ENCODE measurements around the gene TNFRSF8. TPM values are rescaled to one million over a fixed set of nuclear protein-coding genes. Genes with fewer than 3 reads are reported as not detected.
A peak's percentile ranks its signal among the peaks of the same experiment; 100 is the strongest.

The TNFRSF8 gene
- total RNA-seq, 1 experiment from 2014 or later: not detected

DNA sequence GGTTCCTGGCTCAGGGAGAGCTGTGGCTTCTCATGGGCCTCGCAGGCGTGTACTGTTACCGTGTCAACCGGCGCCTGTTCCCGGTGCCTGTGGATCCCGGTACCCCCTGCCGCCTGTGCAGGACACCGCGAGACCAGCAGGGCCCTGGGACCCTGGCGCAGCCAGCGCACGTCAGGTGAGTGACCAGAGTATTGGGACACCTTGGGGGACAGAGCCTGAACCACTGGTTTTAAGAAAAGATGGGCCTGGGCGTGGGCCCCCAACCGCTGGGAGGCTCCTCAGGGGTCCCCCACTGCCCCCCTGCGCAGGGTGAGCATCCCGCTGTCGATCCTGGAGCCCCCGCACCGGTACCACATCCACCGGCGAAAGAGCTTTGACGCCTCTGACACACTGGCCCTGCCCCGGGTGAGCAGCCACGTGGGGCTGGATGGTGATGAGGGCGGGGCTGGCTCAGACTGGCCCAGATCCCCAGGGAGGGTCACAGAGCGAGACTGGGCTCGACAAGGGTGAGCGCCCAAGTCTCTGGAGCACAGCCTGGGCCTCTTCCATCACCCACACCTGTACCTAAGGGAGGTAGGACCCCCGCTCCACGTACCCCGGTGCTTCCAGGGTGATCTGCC, 33.3 kb upstream of the TNFRSF8 start:
- Histone ChIP-seq H3K9ac (ENCODE audit: low read length) (no peak overlapping the region), H3K36me3 (ENCODE audit: low read depth, low read length) (0 out of 2 replicates have a peak, but pooled peaks cover 4% of the 10 kb centered on the region)
- BruUV-seq (replicated peaks): no TSS peak

DNA sequence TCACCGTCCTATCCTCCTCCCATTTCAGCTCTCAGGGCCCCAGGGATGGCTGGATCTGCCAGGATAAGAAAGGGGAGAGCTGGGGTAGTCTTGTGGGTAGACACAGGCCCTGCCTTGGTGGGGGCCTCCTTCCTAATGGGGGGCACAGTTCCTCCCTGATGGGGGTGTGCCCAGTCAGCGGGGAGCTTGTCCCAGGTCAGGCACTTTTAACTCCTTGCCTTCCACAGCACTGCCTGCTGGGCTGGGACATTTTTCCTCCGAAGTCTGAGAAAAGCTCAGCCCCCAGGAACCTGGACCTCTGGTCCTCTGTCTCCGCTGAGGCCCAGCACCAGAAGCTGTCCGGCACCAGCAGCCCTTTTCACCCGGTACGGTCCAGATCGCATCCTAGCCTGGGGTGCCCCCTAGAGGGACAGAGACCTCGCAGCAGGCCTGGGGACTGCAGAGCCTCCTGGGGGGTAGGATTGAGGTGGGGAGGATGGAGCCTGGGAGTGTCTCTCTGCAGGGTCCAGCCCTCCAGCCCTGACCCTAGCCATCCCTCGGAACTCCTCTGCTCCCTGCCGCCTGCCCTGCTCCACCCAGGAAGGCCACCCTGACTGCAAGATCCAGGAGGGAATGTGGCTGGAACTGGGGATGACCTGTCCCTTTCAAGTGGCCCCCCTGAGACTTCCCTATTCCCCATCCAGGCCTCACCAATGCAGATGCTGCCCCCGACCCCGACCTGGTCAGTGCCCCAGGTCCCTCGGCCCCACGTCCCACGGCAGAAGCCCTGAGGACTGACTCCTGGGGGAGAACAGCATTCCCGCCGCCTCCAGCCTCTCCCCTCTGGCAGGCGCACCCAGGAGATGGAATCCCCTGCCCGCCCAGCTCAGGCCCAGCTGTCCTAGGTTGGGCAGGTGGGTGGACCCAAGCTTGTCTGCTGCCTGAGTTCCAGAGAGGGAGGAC, 31.8 kb upstream of the TNFRSF8 start:
- intact Hi-C loops (cut with micrococcal nuclease): no loop called here
- no peaks in the 10 kb centered on the region for H4K20me1 ChIP-seq (ENCODE audit: low read length)
- 0 out of 2 replicates have a peak, but pooled peaks cover 4% of the 10 kb centered on the region for H3K36me3 ChIP-seq (ENCODE audit: low read depth, low read length)
- TF ChIP-seq, protein P1, sequence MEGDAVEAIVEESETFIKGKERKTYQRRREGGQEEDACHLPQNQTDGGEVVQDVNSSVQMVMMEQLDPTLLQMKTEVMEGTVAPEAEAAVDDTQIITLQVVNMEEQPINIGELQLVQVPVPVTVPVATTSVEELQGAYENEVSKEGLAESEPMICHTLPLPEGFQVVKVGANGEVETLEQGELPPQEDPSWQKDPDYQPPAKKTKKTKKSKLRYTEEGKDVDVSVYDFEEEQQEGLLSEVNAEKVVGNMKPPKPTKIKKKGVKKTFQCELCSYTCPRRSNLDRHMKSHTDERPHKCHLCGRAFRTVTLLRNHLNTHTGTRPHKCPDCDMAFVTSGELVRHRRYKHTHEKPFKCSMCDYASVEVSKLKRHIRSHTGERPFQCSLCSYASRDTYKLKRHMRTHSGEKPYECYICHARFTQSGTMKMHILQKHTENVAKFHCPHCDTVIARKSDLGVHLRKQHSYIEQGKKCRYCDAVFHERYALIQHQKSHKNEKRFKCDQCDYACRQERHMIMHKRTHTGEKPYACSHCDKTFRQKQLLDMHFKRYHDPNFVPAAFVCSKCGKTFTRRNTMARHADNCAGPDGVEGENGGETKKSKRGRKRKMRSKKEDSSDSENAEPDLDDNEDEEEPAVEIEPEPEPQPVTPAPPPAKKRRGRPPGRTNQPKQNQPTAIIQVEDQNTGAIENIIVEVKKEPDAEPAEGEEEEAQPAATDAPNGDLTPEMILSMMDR (conservative IDR thresholded peaks at IDR 0.05; ENCODE audit: low read depth, low read length): peak; percentile 77
- TF ChIP-seq EZH2phosphoT487 (IDR thresholded peaks at IDR 0.05; ENCODE audit: borderline replicate concordance, low read length) (no peak), EZH2 (IDR thresholded peaks at IDR 0.05; ENCODE audit: low read length, unreplicated experiment) (no peak)
- H3K9ac ChIP-seq (ENCODE audit: low read length): no peak overlapping the region
- no peak overlapping the region for H2AFZ ChIP-seq (ENCODE audit: low read length)
- peak; percentile 93 for ATAC-seq
- no peaks in the 10 kb centered on the region for H3K79me2 ChIP-seq (ENCODE audit: low read length)
- CTCF ChIA-PET: no interaction called here
- BruUV-seq (replicated peaks): no TSS peak
- no peaks in the 10 kb centered on the region for H3K9me2 ChIP-seq (replicated peaks; ENCODE audit: low read length)
- H3K4me2 ChIP-seq (ENCODE audit: low read length): no peak overlapping the region
- H3F3A ChIP-seq (ENCODE audit: low read length, unreplicated experiment): no peaks in the 10 kb centered on the region
- POLR2A ChIA-PET (ENCODE audit: unreplicated experiment): no interaction called here
- H3K9me3 ChIP-seq (ENCODE audit: low read length): no peaks in the 10 kb centered on the region
- no peak overlapping the region for H3K4me3 ChIP-seq (ENCODE audit: low read length)
- H3K27me3 ChIP-seq (ENCODE audit: low read length): no peaks in the 10 kb centered on the region
- peak; percentile 44 for DNase-seq
- H3K4me1 ChIP-seq (ENCODE audit: insufficient read depth, low read length): no peaks in the 10 kb centered on the region
- H3K27ac ChIP-seq (ENCODE audit: low read length): no peak overlapping the region

More for the DNA sequence above, 33.3 kb upstream of the TNFRSF8 start:
- H3K4me3 ChIP-seq (ENCODE audit: low read length): no peak overlapping the region
- DNase-seq (no peak), ATAC-seq (no peak)
- H3K27me3 ChIP-seq (ENCODE audit: low read length): no peaks in the 10 kb centered on the region
- no peaks in the 10 kb centered on the region for H3K9me2 ChIP-seq (replicated peaks; ENCODE audit: low read length)
- ChIA-PET POLR2A (ENCODE audit: unreplicated experiment) (no interaction called here), CTCF (no interaction called here)
- no peaks in the 10 kb centered on the region for H3F3A ChIP-seq (ENCODE audit: low read length, unreplicated experiment)
- H3K27ac ChIP-seq (ENCODE audit: low read length): no peak overlapping the region
- no peak overlapping the region for H2AFZ ChIP-seq (ENCODE audit: low read length)
- intact Hi-C loops (cut with micrococcal nuclease): no loop called here
- H3K9me3 ChIP-seq (ENCODE audit: low read length): no peaks in the 10 kb centered on the region
- no peaks in the 10 kb centered on the region for H3K79me2 ChIP-seq (ENCODE audit: low read length)
- H3K4me1 ChIP-seq (ENCODE audit: insufficient read depth, low read length): no peaks in the 10 kb centered on the region
- no peak overlapping the region for H3K4me2 ChIP-seq (ENCODE audit: low read length)
- no peaks in the 10 kb centered on the region for H4K20me1 ChIP-seq (ENCODE audit: low read length)
- no peak for TF ChIP-seq EZH2phosphoT487 (IDR thresholded peaks at IDR 0.05; ENCODE audit: borderline replicate concordance, low read length)
- TF ChIP-seq, protein P1 (conservative IDR thresholded peaks at IDR 0.05; ENCODE audit: low read depth, low read length): no peak
- no peak for TF ChIP-seq EZH2 (IDR thresholded peaks at IDR 0.05; ENCODE audit: low read length, unreplicated experiment)
